ENCODE measurements around the gene CARD14.

GRCh38 chr17:80247561-80247960 lies 77.7 kb downstream of the CARD14 start:
- TF ChIP-seq CTCF (conservative IDR thresholded peaks at IDR 0.05; ENCODE audit: low read depth, low read length), result no peak
- TF ChIP-seq EZH2 (IDR thresholded peaks at IDR 0.05; ENCODE audit: low read length, unreplicated experiment), result no peak

All from PC-3 (cell line).